ENCODE data around the gene MAP3K4. TPM values are rescaled to one million over a fixed set of nuclear protein-coding genes. Genes with fewer than 3 reads are reported as not detected.

MAP3K4 gene
- total RNA-seq, 1 experiment from 2014 or later, result 69.8 TPM

GRCh38 chr6:161117308-161117707, 125.7 kb downstream of the MAP3K4 start (continued):
- TF ChIP-seq ATF2 (CRISPR knock-in tag; IDR thresholded peaks at IDR 0.05; ENCODE audit: borderline replicate concordance, low read depth) (no peak), STAT6 (CRISPR knock-in tag; conservative IDR thresholded peaks at IDR 0.05; ENCODE audit: low read depth) (no peak), ESRRA (CRISPR knock-in tag; IDR thresholded peaks at IDR 0.05; ENCODE audit: borderline replicate concordance) (no peak), JAZF1 (CRISPR knock-in tag; IDR thresholded peaks at IDR 0.05) (no peak), TP53 (CRISPR knock-in tag; IDR thresholded peaks at IDR 0.05) (no peak), E2F5 (CRISPR knock-in tag; IDR thresholded peaks at IDR 0.05) (no peak), NR3C1 (CRISPR knock-in tag; conservative IDR thresholded peaks at IDR 0.05; ENCODE audit: low read depth) (no peak)

- no peak for ATAC-seq
- CTCF ChIA-PET, result interaction anchor here (1.1 kb wide), 2 partner anchors 253 to 279 kb away, joined by 3 read pairs; no protein-coding TSS in a partner anchor
- no peak for DNase-seq (ENCODE audit: low spot score)
- Mint-ChIP-seq H3K9me3 (peaks cover 31% of the 10 kb centered on the region), H3K4me1 (no peaks in the 10 kb centered on the region), H3K36me3 (peaks cover 84% of the 10 kb centered on the region), H3K27ac (no peak overlapping the region), H3K4me3 (no peak overlapping the region), H3K27me3 (ENCODE audit: low read depth) (no peaks in the 10 kb centered on the region)
- POLR2A ChIA-PET, result no interaction called here
- no peak for TF ChIP-seq FOXK1 (CRISPR knock-in tag; IDR thresholded peaks at IDR 0.05)
- TF ChIP-seq FOXP4 (CRISPR knock-in tag; IDR thresholded peaks at IDR 0.05), result no peak
- no peak for TF ChIP-seq STAT6 (CRISPR knock-in tag; conservative IDR thresholded peaks at IDR 0.05; ENCODE audit: low read depth)
- TF ChIP-seq RELA (CRISPR knock-in tag; IDR thresholded peaks at IDR 0.05; ENCODE audit: borderline replicate concordance), result no peak
- no peak for TF ChIP-seq ARID4B (CRISPR knock-in tag; IDR thresholded peaks at IDR 0.05; ENCODE audit: borderline replicate concordance)
- TF ChIP-seq ATF3 (CRISPR knock-in tag; conservative IDR thresholded peaks at IDR 0.05), result no peak
- no peak for TF ChIP-seq CBFB (CRISPR knock-in tag; IDR thresholded peaks at IDR 0.05; ENCODE audit: low read depth)
- no peak for TF ChIP-seq ETV6 (CRISPR knock-in tag; IDR thresholded peaks at IDR 0.05)
- no peak for TF ChIP-seq NFE2L1 (CRISPR knock-in tag; IDR thresholded peaks at IDR 0.05)
- TF ChIP-seq NFYB (CRISPR knock-in tag; conservative IDR thresholded peaks at IDR 0.05; ENCODE audit: low read depth), result no peak
- TF ChIP-seq GABPB1 (CRISPR knock-in tag; IDR thresholded peaks at IDR 0.05), result no peak
- TF ChIP-seq MAX (CRISPR knock-in tag; IDR thresholded peaks at IDR 0.05), result no peak
- no peak for TF ChIP-seq IRF1 (CRISPR knock-in tag; IDR thresholded peaks at IDR 0.05)
Observed at GRCh38 chr6:161117942-161118341, 126.4 kb downstream of the MAP3K4 start.

All from WTC11 (cell line).